MM.1S (cell line): ENCODE measurements around the gene SMG6.

Source experiments
- EZH2 ChIP-seq: fragments of 300-600 bp; sonication (generic); optimal IDR thresholded peaks from 2 replicates; pipeline ENCODE3; 2017; ENCODE audit warnings: low read depth, mild to moderate bottlenecking, antibody characterized with exemption, low read length, mixed read lengths
- EZH2phosphoT487 ChIP-seq: fragments of 300-600 bp; sonication (generic); IDR thresholded peaks from 2 replicates; pipeline ENCODE4 v1.6.1; 2018; ENCODE audit warnings: antibody characterized with exemption, low read length
- TF ChIP-seq, protein P1 (sequence below): fragments of 300-600 bp; sonication (generic); IDR thresholded peaks from 2 replicates; pipeline ENCODE4 v1.5.1; 2016; ENCODE audit warnings: antibody characterized with exemption, low read length, mixed read lengths

DNA sequence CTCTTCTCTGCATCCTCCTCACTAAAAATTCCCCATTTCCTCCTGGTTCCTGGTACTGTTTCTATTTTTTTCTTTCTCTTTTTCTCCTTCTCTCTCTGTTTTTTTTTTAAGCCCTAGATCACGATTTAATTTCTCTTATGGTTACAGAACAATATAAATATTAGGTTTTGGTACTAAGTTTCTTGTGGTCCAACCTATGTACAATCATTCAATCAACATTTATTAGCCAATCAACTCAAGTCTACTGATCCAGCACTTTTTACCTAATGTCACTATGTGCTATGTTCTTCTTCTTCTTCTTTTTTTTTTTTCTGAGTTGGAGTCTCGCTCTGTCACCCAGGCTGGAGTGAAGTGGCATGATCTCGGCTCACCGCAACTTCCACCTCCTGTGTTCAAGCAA lies 291.1 kb downstream of the SMG6 start:
- TF ChIP-seq, protein P1, sequence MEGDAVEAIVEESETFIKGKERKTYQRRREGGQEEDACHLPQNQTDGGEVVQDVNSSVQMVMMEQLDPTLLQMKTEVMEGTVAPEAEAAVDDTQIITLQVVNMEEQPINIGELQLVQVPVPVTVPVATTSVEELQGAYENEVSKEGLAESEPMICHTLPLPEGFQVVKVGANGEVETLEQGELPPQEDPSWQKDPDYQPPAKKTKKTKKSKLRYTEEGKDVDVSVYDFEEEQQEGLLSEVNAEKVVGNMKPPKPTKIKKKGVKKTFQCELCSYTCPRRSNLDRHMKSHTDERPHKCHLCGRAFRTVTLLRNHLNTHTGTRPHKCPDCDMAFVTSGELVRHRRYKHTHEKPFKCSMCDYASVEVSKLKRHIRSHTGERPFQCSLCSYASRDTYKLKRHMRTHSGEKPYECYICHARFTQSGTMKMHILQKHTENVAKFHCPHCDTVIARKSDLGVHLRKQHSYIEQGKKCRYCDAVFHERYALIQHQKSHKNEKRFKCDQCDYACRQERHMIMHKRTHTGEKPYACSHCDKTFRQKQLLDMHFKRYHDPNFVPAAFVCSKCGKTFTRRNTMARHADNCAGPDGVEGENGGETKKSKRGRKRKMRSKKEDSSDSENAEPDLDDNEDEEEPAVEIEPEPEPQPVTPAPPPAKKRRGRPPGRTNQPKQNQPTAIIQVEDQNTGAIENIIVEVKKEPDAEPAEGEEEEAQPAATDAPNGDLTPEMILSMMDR = no peak
- no peak for TF ChIP-seq EZH2phosphoT487
- TF ChIP-seq EZH2 = no peak
